GM19438 (cell line): ENCODE results near the gene BCL2L15.

Experiments used
- ATAC-seq: cut with Tn5 transposase; IDR thresholded peaks from one replicate; pipeline ENCODE4 v1.9.1; 2021; ENCODE audit warnings: low read depth; ENCODE audit not compliant: unreplicated experiment

Gene BCL2L15

DNA sequence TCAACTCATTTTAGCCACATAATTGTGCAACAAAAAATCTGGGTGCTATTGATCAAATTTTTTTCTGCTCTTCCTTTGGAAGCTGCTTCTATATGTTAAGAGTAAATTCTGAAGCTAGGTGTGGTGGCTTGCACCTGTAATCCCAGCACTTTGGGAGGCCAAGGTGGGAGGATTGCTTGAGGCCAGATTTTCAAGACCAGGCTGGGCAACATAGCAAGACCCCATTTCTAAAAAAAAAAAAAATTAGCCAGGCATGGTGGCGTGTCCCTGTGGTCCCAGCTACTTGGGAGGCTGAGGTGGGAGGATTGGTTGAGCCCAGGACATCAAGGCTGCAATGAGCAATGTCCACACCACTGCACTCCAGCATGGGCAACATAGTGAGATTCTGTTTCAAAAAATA lies 50.8 kb downstream of the BCL2L15 start:
- ATAC-seq = no peak

DNA sequence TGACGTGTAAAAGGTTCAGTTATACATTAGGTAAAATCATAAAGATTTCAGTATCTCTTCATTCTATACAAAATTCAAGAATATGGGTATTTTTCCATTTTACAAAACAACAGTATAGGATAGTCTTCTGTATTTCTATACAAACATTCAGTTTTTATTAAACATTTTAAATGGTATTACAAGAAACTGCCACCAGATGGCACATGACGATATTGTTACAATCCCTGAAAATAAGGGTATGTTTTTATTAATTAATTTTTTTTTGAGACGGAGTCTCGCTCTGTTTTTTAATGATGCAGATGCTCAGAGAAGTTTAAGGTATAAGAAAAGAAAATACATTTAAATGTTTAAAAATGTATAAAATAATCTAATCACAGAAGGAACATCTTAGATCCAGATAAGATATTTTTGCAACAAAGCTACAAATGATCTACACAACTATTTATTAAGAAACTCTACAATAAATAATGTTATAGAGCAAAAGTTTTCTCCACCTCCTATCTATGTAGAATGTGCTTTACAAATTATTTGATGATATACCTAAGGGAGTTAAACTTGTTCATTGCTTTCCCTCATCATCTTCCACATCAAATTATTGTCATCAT lies 51.6 kb downstream of the BCL2L15 start:
- ATAC-seq = no peak

- ATAC-seq = no peak
Measured at GRCh38 chr1:113834716-113835115, 52.7 kb downstream of the BCL2L15 start.
